MV-4-11 (cell line): ENCODE data around the gene WDFY3.
"Not testable (repeated sequence)": the region's sequence is repeated elsewhere in the genome, so short reads cannot be mapped to it uniquely, and the experiment has no call there.

Experiments used
- DNase-seq: peaks from one replicate; lab custom pipeline; 2025; lab: John Stamatoyannopoulos, UW

WDFY3 gene

DNA sequence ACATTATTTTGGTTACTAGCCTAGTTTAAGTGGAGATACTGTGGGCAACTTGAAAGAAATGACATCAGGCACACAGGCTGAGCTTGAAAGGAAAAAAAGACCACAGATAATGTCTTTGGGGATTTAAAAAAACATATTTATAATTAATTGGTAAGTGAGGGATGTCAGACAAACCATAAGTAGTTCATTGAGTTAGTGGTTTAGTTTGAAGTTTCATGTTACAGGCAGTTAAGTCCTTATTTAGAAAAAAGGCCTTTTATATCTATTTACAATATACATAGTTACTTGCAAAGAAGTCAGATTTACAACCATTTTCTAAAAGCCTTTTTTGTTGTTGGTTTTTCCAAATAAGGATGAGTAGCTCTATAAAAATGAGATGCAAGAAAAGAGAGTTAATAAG is 294.3 kb downstream of the WDFY3 start:
- no peak for DNase-seq

DNA sequence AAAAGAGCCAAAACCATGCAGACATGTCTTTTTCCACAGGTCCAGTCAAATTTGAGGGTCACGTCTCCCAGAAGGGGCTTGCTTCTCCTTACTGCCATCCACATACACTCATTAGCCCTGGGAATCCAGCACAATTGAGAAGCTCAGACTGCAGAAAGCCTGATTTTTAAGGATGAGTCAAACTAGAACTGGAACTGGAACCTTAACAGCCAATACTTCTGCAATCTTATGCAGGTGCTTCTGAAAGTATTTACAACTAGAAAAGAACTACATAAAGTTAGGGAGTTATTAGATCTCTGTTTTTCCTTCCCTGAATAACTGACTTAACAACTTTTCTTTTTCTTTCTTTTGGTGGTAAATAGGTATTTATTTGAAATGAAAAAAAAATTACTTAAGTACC is 297.3 kb downstream of the WDFY3 start:
- no peak for DNase-seq

DNA sequence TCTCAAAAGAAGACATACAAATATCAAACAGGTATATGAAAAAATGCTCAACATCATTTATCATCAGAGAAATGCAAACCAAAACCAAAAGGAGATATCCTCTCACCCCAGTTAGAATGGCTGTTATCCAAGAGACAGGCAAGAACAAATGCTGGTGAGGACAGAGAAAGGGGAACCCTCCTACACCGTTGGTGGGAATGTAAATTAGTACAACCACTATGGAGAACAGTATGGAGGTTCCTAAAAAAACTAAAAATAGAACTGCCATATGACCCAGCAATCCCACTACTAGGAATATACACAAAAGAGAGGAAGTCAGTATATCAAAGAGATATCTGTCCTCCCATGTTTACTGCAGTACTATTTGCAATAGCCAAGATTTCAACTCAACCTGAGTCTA is 300.1 kb downstream of the WDFY3 start:
- no peak for DNase-seq

DNA sequence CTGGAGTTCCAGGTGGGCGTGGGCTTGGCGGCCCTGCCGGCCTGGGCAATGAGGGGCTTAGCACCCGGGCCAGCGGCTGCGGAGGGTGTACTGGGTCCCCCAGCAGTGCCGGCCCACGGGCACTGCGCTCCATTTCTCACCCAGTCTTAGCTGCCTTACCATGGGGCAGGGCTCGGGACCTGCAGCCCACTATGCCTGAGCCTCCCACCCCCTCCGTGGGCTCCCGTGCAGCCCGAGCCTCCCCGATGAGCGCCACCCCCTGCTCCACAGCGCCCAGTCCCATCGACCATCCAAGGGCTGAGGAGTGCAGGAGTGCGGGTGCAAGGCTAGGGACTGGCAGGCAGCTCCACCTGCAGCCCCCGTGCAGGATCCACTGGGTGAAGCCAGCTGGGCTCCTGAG is 301.7 kb downstream of the WDFY3 start:
- DNase-seq = not testable (repeated sequence)

- no peak for DNase-seq
Observed at GRCh38 chr4:84661191-84661939, 305.1 kb downstream of the WDFY3 start.

DNA sequence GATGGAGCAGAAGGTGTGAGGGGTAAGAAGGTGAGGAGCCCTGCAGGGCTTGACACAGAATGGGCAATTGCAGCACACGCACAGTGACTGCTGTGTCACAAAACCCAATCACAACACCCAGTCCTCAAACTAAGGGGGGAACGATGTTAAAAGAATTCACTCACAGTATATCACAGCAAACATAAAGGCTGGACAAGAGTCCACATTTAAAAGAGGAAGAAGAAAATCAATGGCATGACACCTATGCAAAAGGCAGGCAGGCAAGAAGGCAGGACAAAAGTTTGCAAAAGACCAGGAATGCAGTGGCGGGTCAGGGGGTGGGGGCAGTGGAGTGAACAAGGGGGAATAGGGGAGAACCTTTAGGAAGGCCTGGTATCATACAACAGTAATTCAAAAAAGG is 305.9 kb downstream of the WDFY3 start:
- no peak for DNase-seq

DNA sequence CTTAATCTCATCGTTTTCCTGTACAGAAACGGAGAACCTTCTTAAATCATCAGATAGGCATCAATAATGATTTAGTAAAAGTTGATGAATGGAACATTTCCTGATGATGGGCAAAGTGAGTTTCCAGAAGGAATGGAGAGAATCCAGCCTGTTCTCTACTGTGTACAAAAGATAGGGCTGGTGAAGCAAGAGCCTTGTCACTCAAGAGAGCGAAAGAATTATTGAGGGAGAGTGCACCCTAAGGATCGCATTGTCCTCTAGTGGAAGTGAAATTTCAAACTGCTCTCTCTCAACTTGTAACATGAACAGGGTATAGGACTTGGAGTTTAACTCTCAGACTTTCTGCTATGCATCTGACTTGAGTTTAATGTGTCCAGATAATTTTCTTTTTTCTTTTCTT is 314.0 kb downstream of the WDFY3 start:
- DNase-seq = no peak

GRCh38 chr4:84651499-84651898 is 315.0 kb downstream of the WDFY3 start:
- no peak for DNase-seq

DNA sequence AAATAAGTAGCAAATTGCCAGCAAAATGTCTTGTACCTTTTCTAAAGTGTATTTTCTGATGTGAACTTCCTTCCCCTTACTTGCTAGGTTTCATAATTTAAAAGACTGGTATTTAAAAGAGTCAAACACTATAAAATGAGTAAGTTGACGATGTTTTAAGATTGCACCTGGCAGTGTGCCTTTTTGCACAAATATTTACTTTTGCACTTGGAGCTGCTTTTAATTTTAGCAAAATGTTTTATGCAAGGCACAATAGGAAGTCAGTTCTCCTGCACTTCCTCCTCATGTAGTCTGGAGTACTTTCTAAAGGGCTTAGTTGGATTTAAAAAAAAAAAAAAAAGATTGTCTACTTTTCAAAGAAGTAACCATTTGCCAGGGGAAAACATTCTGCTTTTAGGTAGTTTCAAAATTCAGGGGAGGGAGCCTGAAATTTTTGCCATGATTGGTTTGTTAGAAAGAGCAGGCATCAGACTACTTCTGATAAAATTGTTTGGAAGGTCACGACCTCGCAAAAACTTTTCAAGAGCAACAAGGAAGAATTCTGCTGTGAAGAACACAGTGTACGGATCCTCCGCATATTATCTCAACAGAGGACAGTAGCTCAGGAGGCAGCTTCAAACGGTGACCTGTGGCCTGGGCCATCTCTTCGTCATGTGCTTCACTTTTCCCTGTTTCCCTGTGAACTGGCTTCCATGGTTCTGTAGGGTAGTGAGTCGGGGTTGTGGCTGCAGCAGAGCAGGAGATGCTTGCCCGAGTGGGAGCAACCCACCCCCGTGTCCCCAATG is 317.4 kb downstream of the WDFY3 start:
- DNase-seq = peak; percentile 53

GRCh38 chr4:84648178-84648577 is 318.3 kb downstream of the WDFY3 start:
- no peak for DNase-seq

GRCh38 chr4:84647312-84647884 is 319.1 kb downstream of the WDFY3 start:
- peak; percentile 27 for DNase-seq

DNA sequence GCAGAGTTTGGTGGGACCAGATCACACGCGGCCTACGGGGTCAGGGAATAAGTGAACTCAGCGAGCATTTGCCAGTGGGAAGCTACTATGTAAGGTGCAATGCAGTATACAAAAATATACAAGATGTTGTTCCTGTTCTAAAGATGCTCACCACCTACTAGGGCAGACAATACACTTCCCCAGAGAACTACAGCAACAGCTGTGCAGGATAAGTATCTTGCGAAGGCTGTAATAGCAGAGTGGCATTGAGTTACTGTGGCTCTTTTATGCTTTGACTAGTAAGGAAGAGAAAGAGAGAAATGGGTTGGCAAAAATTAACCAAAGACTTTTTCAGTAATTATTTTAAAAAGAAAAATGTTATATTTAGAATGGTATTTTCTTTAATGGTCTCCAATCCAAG is 322.4 kb downstream of the WDFY3 start:
- DNase-seq = no peak

DNA sequence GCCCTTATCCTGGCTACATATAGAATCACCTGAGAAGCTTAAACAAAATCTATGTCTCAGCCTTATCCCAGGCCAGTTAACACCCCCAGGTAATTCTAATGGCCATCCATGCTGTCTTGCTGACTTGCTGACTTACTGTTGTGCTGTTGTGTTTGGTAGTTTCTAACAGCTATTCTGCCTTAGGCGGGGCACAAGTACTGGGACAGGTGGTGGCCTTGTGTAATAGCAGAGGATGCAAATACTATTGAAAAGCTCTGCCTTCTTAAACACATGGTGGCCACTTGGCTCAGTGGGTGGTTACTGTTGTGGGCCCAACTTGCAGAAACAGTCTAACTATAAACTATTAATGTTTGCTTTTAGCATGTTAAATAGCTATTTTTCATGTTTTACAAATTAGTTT is 327.3 kb downstream of the WDFY3 start:
- no peak for DNase-seq

GRCh38 chr4:84638092-84638491 is 328.4 kb downstream of the WDFY3 start:
- DNase-seq = no peak

- DNase-seq = no peak
Observed at GRCh38 chr4:84634961-84635360, 331.5 kb downstream of the WDFY3 start.

- DNase-seq = peak; percentile 9
Observed at GRCh38 chr4:84632092-84632491, 334.4 kb downstream of the WDFY3 start.

DNA sequence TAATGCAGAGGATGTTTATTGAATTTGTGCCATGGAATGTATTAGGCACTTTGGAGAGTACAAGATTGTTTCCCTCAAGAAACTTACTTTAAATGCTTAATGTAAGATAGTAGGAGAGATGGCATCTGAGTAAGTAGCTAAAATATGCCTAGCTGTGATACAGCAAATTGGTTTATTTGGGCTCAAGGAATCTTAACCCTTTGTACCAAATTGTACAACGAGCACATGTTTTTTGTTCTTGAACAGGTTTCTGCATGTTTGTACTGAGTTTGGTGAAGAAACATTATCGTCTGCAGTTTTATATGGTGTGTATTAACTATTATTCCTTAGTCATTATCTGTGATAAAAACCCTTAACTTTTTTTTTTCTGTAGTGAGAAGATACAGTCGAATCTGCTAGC is 334.9 kb downstream of the WDFY3 start:
- DNase-seq = no peak

- DNase-seq = no peak
Observed at GRCh38 chr4:84626673-84627072, 339.8 kb downstream of the WDFY3 start.

- DNase-seq = no peak
Observed at GRCh38 chr4:84623661-84624060, 342.8 kb downstream of the WDFY3 start.

DNA sequence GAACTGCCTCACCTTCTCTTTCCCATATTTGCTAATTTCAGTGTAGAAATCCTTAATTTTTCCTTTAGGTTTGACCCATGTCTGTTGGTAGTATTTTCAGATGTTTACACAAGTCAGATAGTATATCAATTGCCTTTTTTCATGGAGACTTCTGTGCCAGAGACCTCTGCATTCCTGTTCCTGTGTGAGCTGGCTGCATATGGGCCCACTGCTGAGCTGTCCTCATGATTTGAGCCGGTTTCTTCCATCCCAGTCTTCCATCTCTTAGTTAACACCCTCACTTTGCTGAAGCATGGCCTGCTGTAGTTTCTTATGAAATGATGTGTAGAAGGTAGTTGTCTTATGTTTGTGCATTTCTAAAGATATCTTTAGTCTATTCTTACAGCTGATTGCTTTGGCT is 343.5 kb downstream of the WDFY3 start:
- DNase-seq = no peak
